SKM-1 treated with dmso at 0.1 percent for 144 hours (cell line): ENCODE results near the gene MPPED1.

Source experiments
- DNase-seq: peaks from one replicate; lab custom pipeline; 2025; ENCODE audit not compliant: unreplicated experiment; lab: John Stamatoyannopoulos, UW

Gene MPPED1

GRCh38 chr22:43491177-43491576 is 79.4 kb downstream of the MPPED1 start:
- no peak for DNase-seq

- no peak for DNase-seq
Measured at GRCh38 chr22:43491737-43492136, 79.9 kb downstream of the MPPED1 start.

- DNase-seq = no peak
Measured at GRCh38 chr22:43493297-43493696, 81.5 kb downstream of the MPPED1 start.

- no peak for DNase-seq
Measured at GRCh38 chr22:43497956-43498855, 86.4 kb downstream of the MPPED1 start.

- DNase-seq = no peak
Measured at GRCh38 chr22:43498856-43499253, 87.0 kb downstream of the MPPED1 start.

- DNase-seq = no peak
Measured at GRCh38 chr22:43500792-43501785, 89.3 kb downstream of the MPPED1 start.

GRCh38 chr22:43501878-43502277 is 90.1 kb downstream of the MPPED1 start:
- no peak for DNase-seq

- no peak for DNase-seq
Measured at GRCh38 chr22:43502306-43502874, 90.6 kb downstream of the MPPED1 start.

- no peak for DNase-seq
Measured at GRCh38 chr22:43504068-43504467, 92.3 kb downstream of the MPPED1 start.

GRCh38 chr22:43504666-43505261 is 93.0 kb downstream of the MPPED1 start:
- no peak for DNase-seq

GRCh38 chr22:43505423-43505822 is 93.6 kb downstream of the MPPED1 start:
- no peak for DNase-seq

GRCh38 chr22:43505896-43506295 is 94.1 kb downstream of the MPPED1 start:
- no peak for DNase-seq

- DNase-seq = no peak
Measured at GRCh38 chr22:43506487-43506886, 94.7 kb downstream of the MPPED1 start.

GRCh38 chr22:43507235-43507634 is 95.4 kb downstream of the MPPED1 start:
- DNase-seq = no peak

GRCh38 chr22:43508489-43508888 is 96.7 kb downstream of the MPPED1 start:
- DNase-seq = no peak

- DNase-seq = no peak
Measured at GRCh38 chr22:43509337-43509736, 97.5 kb downstream of the MPPED1 start.

- no peak for DNase-seq
Measured at GRCh38 chr22:43510281-43511070, 98.7 kb downstream of the MPPED1 start.

- no peak for DNase-seq
Measured at GRCh38 chr22:43511276-43511910, 99.6 kb downstream of the MPPED1 start.

GRCh38 chr22:43512279-43512678 is 100.5 kb downstream of the MPPED1 start:
- DNase-seq = no peak
